HepG2 (cell line): ENCODE results near the gene NR1H3. TPM values are rescaled to one million over a fixed set of nuclear protein-coding genes. Genes with fewer than 3 reads are reported as not detected.
A peak's percentile ranks its signal among the peaks of the same experiment; 100 is the strongest.

Experiments used
- CBFB ChIP-seq: sonication (generic); formaldehyde crosslinking; IDR thresholded peaks from 2 replicates; pipeline ENCODE4 v1.4.0; 2020; ENCODE audit warnings: missing genetic modification reagents
- CCDC6 ChIP-seq: sonication (generic); formaldehyde crosslinking; IDR thresholded peaks from 2 replicates; pipeline ENCODE4 v1.8.1; 2022; ENCODE audit warnings: mild to moderate bottlenecking, missing genetic modification reagents, moderate library complexity
- FOXK1 ChIP-seq: sonication (generic); formaldehyde crosslinking; IDR thresholded peaks from 2 replicates; pipeline ENCODE4 v1.4.0; 2020; ENCODE audit warnings: low read depth, missing genetic modification reagents, borderline replicate concordance
- KDM6A ChIP-seq: IDR thresholded peaks from 2 replicates; pipeline ENCODE4 v1.6.1; 2016; ENCODE audit warnings: low read depth
- NFIB ChIP-seq: sonication (generic); formaldehyde crosslinking; IDR thresholded peaks from 2 replicates; pipeline ENCODE4 v1.9.0; 2021; ENCODE audit warnings: missing genetic modification reagents, mild to moderate bottlenecking, borderline replicate concordance
- PAX8 ChIP-seq: sonication (generic); formaldehyde crosslinking; IDR thresholded peaks from 2 replicates; pipeline ENCODE4 v1.8.0; 2022; ENCODE audit warnings: mild to moderate bottlenecking, missing genetic modification reagents, borderline replicate concordance
- POLR2AphosphoS5 ChIP-seq: IDR thresholded peaks from 2 replicates; pipeline ENCODE4 v1.6.1; 2012; ENCODE audit warnings: low read depth, low read length
- PRPF4 ChIP-seq: fragments of 200-400 bp; formaldehyde crosslinking; IDR thresholded peaks from 2 replicates; pipeline ENCODE4 v1.6.1; 2016; ENCODE audit warnings: low read length, low read depth; ENCODE audit not compliant: poor library complexity, severe bottlenecking
- RFX1 ChIP-seq: fragments of 450-650 bp; IDR thresholded peaks from 2 replicates; pipeline ENCODE4 v1.6.1; 2017
- TCF7 ChIP-seq: sonication (generic); IDR thresholded peaks from 2 replicates; pipeline ENCODE4 v1.6.1; 2016; ENCODE audit warnings: antibody characterized with exemption, low read depth
- TERF1 ChIP-seq: sonication (generic); formaldehyde crosslinking; IDR thresholded peaks from 2 replicates; pipeline ENCODE4 v1.8.0; 2022; ENCODE audit warnings: mild to moderate bottlenecking, missing genetic modification reagents, moderate library complexity
- TOE1 ChIP-seq: sonication (generic); formaldehyde crosslinking; IDR thresholded peaks from 2 replicates; pipeline ENCODE4 v1.4.0; 2020; ENCODE audit warnings: mild to moderate bottlenecking, missing genetic modification reagents
- ZHX1 ChIP-seq: sonication (generic); formaldehyde crosslinking; IDR thresholded peaks from 2 replicates; pipeline ENCODE4 v1.8.1; 2022; ENCODE audit warnings: low read depth, mild to moderate bottlenecking, missing genetic modification reagents
- ZNF138 ChIP-seq: sonication (generic); formaldehyde crosslinking; IDR thresholded peaks from 2 replicates; pipeline ENCODE4 v1.5.0; 2020; ENCODE audit warnings: mild to moderate bottlenecking, low read depth, missing genetic modification reagents
- ZNF296 ChIP-seq: sonication (generic); formaldehyde crosslinking; conservative IDR thresholded peaks from 2 replicates; pipeline ENCODE4 v1.5.0; 2020; ENCODE audit warnings: mild to moderate bottlenecking, missing genetic modification reagents
- ZNF576 ChIP-seq: sonication (generic); formaldehyde crosslinking; IDR thresholded peaks from 2 replicates; pipeline ENCODE4 v1.4.0; 2020; ENCODE audit warnings: mild to moderate bottlenecking, missing genetic modification reagents
- ZNF816 ChIP-seq: sonication (generic); formaldehyde crosslinking; IDR thresholded peaks from 2 replicates; pipeline ENCODE4 v1.8.0; 2022; ENCODE audit warnings: missing genetic modification reagents, mild to moderate bottlenecking, borderline replicate concordance
- ZZZ3 ChIP-seq: sonication (generic); formaldehyde crosslinking; IDR thresholded peaks from 2 replicates; pipeline ENCODE4 v1.4.0; 2020; ENCODE audit warnings: missing genetic modification reagents, mild to moderate bottlenecking, borderline replicate concordance
- polyA plus RNA-seq, 8 experiments: library from polyadenylated mRNA; depleted of rRNA in 3 of 8; stranded (reverse) in 7 of 8; unstranded in 1 of 8; fragments of >200 nt; fragmentation: Illumina TruSeq in 4 of 8; extraction: Trizol in 4 of 8; gene quantifications; 2 replicates each; pipeline versions ENCODE4 v1.2.1 to v1.2.3, GENCODE V29; 2011 to 2016; ENCODE audit warnings: low read depth in 4 of 8, missing spikeins in 1 of 8, mixed read lengths in 1 of 8; ENCODE audit not compliant: insufficient read depth in 1 of 8
- total RNA-seq, 5 experiments: library from RNA; depleted of rRNA; stranded (reverse); fragments of >200 nt; fragmentation: Illumina TruSeq; extraction: Trizol; gene quantifications; 2 replicates each; pipeline ENCODE4 v1.2.3, GENCODE V29; 2016; ENCODE audit warnings: low read depth in 1 of 5
- TF ChIP-seq, protein P1 (sequence below): conservative IDR thresholded peaks from 2 replicates; pipeline ENCODE4 v1.6.1; 2018; ENCODE audit warnings: missing genetic modification reagents
- TF ChIP-seq, protein P2 (sequence below): sonication (generic); formaldehyde crosslinking; IDR thresholded peaks from 2 replicates; pipeline ENCODE4 v1.4.0; 2020; ENCODE audit warnings: mild to moderate bottlenecking, missing genetic modification reagents

The NR1H3 gene
- total and polyA plus RNA-seq, 2 of the 13 experiments (the other 11 are each of a cell fraction or from before 2014, with no cell fraction given) = 41.8 to 102 TPM

GRCh38 chr11:47248664-47249377 is 9.0 kb upstream of the NR1H3 start, which contains the start of gene ACP2 (continued):
- TF ChIP-seq ZNF576 = peak; percentile 68; the same call in 1 of the 2 replicates
- TF ChIP-seq ZNF296 = no peak
- TF ChIP-seq RFX1 = no peak
- TF ChIP-seq, protein P1, sequence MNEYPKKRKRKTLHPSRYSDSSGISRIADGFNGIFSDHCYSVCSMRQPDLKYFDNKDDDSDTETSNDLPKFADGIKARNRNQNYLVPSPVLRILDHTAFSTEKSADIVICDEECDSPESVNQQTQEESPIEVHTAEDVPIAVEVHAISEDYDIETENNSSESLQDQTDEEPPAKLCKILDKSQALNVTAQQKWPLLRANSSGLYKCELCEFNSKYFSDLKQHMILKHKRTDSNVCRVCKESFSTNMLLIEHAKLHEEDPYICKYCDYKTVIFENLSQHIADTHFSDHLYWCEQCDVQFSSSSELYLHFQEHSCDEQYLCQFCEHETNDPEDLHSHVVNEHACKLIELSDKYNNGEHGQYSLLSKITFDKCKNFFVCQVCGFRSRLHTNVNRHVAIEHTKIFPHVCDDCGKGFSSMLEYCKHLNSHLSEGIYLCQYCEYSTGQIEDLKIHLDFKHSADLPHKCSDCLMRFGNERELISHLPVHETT = peak; percentile 83
- peak; percentile 47; the same call in 1 of the 2 replicates for TF ChIP-seq TOE1 (CRISPR knock-in tag)
- TF ChIP-seq PRPF4 = no peak
- peak; percentile 48; the same call in 1 of the 2 replicates for TF ChIP-seq ZNF816 (CRISPR knock-in tag)
- TF ChIP-seq ZHX1 (CRISPR knock-in tag) = peak; percentile 88
- TF ChIP-seq TCF7 = no peak
- peak; percentile 44; the same call in 1 of the 2 replicates for TF ChIP-seq TERF1 (CRISPR knock-in tag)
- no peak; the same call in 1 of the 2 replicates for TF ChIP-seq PAX8 (CRISPR knock-in tag)
- peak; percentile 88 for TF ChIP-seq POLR2AphosphoS5
- TF ChIP-seq FOXK1 (CRISPR knock-in tag) = peak; percentile 88; the same call in 1 of the 2 replicates
- TF ChIP-seq CCDC6 (CRISPR knock-in tag) = peak; percentile 77; the same call in 1 of the 2 replicates
- peak; percentile 91 for TF ChIP-seq CBFB (CRISPR knock-in tag)
- TF ChIP-seq NFIB (CRISPR knock-in tag) = no peak
- TF ChIP-seq KDM6A (CRISPR knock-in tag) = no peak; the same call in 1 of the 2 replicates
- TF ChIP-seq ZZZ3 (CRISPR knock-in tag) = no peak; the same call in 1 of the 2 replicates
- peak; percentile 77; the same call in 1 of the 2 replicates for TF ChIP-seq ZNF138 (CRISPR knock-in tag)
- TF ChIP-seq, protein P2, sequence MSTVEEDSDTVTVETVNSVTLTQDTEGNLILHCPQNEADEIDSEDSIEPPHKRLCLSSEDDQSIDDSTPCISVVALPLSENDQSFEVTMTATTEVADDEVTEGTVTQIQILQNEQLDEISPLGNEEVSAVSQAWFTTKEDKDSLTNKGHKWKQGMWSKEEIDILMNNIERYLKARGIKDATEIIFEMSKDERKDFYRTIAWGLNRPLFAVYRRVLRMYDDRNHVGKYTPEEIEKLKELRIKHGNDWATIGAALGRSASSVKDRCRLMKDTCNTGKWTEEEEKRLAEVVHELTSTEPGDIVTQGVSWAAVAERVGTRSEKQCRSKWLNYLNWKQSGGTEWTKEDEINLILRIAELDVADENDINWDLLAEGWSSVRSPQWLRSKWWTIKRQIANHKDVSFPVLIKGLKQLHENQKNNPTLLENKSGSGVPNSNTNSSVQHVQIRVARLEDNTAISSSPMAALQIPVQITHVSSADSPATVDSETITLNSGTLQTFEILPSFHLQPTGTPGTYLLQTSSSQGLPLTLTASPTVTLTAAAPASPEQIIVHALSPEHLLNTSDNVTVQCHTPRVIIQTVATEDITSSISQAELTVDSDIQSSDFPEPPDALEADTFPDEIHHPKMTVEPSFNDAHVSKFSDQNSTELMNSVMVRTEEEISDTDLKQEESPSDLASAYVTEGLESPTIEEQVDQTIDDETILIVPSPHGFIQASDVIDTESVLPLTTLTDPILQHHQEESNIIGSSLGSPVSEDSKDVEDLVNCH (CRISPR knock-in tag) = 0 out of 2 replicates have a peak, but pooled peaks have one; percentile 78
